Activated CD4-positive, CD25-positive, alpha-beta regulatory T cell treated with anti-CD3 and anti-CD28 coated beads, Interleukin-2, amount 50 U/mL, for 72 hours (primary cell): ENCODE data around the gene DOP1B.
"Not testable (repeated sequence)": the region's sequence is repeated elsewhere in the genome, so short reads cannot be mapped to it uniquely, and the experiment has no call there.

Source experiments
- DNase-seq: peaks from one replicate; pipeline ENCODE4 v3.0.0; 2021

DOP1B gene

DNA sequence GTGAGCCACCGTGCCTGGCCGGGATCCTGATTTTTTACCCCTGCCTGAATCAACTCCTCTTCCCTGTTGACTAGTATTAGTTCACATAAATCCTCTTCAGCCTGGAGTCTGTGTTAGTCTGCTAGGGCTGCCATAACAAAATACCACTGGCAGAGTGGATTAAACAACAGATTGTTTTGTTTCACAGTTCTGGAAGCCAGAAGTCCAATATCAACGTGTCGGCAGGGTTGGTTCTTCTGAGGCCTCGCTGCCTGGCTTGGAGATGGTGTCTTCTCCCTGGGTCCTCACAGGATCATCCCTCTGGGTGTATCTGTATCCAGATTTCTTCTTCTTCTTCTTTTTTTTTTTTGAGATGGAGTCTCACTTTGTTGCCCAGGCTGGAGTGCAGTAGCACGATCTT, 18.2 kb downstream of the DOP1B start:
- DNase-seq, result no peak

DNA sequence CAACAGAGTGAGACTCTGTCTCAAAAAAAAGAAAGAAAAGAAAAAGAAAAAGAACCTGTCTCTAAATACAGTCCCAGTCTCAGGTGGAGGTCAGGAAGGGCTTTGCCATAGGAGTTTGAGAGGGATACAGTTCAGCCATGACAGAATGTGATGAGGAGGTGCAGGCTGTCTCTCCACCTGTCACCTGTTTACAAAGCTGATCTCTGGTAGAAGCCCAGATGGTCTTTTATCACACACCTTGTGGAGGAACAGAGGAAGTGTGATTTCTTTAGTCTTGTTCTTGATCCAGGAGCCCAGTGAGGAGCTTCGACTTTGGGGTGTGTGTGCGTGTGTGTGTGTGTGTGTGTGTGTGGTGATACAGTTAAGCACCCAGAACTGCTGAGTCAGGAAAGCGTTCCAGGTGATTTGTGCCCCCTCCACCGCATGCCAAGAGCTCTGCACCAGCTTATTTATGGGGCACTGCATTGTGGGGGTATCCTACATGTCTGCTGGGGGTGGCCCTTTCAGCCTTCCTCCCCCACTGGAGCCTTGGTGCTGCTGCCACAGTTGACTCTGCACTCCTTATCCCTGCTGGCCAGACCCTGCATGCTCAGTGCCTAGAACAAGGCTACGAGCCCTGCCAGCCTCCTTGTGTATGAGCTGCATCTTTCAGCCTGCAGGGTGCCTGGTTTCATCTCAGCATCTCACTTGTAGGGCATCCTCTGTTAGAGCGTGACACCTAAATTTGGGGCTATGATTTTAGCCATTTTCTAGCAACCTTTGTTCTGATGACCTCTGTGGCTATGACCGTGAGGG, 19.3 kb downstream of the DOP1B start:
- no peak for DNase-seq

DNA sequence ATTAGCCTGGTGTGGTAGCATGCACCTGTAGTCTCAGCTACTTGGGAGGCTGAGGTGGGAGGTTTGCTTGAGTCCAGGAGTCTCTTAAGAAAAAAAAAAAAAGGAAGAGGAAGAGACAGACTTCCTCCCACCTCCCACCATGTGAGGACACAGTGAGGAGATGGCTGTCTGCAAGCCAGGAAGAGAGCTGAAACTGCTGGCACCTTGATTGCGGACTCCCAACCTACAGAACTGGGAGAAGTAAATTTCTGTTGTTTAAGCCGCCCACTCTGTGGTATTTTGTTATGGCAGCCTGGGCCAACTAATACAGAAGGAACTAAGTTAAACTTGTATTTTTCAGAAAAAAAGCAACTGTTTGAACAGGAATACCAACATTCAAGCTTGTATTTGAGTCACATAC, 21.7 kb downstream of the DOP1B start:
- no peak for DNase-seq

DNA sequence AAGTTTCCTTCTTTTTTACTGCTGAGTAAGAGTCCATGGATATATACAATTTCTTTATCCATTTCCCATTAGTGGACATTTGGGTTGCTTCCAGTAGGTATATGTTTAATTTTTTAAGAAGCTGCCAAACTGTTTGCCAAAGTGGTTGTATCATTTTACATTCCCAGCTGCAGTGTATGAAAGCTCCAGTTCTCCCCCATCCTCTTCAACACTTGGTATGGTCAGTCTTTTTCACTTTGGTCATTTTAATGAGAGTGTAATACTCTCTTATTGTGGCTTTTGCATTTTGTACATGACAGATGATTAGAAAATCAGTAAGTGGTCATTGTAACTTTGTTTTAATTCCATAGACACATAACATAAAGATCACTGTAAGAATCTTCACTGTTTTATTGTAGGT, 22.5 kb downstream of the DOP1B start:
- no peak for DNase-seq

DNA sequence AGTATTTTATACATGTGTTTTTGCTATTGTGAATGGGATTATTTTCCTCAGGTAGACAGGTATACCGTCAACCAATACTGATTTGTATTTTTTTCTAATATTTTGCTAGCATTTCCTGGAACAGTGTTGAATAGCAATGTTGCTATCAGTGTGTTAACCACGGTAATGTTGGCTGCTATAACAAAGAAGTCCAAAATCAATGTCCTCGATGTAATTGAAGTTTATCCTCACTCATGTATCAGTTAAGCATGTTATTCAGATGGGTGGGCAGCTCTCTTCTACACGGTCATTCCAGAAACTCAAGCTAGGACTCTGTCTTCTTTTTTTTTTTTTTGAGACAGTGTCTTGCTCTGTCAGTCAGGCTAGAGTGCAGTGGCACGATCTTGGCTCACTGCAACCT, 24.3 kb downstream of the DOP1B start:
- no peak for DNase-seq

DNA sequence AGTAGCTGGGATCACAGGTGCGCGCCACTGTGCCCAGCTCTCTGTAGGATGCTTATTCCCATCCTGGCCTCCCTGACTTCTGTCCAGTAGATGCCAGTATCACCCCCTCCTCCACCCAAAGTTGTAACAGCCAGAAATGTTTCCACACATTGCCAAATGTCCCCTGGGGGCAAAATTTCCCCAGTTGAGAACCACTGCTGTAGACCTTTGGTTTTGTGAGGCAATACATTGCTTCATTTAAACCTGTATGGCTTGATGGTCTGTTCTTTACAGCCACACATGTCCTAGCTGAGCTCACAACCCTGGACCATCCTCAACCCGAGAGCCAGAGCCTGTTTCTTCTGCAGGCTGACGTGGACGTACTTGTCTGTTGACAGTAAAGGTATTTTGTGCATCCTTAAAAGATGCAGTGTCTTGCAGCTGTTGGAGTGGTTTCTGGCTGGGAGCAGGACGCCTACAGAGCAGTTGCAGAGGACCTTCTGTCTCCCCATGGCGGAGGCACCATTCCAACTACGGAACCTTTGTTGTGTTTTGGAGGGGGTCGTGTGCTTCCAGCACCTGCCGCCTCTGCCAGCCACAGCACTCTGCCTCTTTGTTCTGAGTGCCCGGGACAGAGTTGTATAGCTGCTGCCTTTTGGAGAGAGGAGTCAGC, 26.6 kb downstream of the DOP1B start:
- DNase-seq, result no peak

DNA sequence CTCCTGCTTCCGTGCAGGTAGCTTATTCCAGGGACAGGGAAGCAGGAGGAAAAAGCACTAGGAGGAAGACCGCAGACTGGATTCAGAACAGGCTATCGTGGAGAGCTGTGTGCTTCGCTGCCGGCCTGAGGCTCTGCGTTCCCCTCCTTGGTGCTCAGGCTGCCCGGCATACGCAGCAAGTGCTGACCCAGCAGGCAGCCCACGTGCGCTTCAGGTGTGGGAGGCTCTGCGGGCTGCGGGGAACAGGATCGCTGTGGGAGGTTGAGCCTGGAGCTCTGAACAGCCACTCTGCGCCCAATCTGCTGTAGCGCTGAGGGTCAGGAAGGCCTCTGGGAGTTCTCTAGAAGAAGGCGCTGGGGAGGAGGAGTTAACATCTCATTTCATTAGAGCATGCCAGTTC, 27.9 kb downstream of the DOP1B start:
- DNase-seq, result no peak

DNA sequence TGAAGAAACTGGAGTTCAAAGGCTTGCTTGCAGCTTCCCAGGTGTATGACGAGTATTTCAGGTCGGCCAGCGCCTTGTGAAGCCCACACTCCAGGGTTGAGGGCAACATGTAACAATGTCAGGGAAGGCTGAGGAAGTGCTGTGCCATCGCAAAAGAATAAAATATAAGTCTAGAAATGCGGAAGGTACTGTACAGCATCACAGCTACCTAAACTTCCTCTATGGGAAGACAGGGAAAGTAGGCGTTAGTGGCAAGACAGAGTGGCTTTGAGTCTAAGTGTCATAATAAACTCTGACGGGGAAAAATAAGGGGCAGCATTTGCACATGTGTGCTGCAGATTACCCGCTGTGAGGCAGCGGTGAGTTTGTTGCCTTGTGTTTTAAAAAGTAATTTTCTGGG, 28.9 kb downstream of the DOP1B start:
- DNase-seq, result no peak

DNA sequence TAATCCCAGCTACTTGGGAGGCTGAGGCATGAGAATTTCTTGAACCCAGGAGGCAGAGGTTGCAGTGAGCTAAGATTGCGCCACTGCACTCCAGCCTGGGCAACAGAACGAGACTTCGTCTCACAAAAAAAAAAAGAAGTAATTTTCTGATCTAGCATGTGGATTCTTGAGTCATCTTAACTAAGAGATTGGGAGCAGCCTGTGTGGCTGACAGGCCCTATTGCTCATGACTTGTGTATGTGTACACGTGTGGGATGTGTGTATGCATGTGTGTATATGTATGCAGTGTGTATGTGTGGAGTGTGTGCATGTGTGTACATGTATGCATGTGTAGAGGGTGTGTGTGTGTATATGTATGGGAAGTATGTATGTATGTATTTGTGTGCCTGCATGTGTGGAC, 29.5 kb downstream of the DOP1B start:
- DNase-seq, result no peak

DNA sequence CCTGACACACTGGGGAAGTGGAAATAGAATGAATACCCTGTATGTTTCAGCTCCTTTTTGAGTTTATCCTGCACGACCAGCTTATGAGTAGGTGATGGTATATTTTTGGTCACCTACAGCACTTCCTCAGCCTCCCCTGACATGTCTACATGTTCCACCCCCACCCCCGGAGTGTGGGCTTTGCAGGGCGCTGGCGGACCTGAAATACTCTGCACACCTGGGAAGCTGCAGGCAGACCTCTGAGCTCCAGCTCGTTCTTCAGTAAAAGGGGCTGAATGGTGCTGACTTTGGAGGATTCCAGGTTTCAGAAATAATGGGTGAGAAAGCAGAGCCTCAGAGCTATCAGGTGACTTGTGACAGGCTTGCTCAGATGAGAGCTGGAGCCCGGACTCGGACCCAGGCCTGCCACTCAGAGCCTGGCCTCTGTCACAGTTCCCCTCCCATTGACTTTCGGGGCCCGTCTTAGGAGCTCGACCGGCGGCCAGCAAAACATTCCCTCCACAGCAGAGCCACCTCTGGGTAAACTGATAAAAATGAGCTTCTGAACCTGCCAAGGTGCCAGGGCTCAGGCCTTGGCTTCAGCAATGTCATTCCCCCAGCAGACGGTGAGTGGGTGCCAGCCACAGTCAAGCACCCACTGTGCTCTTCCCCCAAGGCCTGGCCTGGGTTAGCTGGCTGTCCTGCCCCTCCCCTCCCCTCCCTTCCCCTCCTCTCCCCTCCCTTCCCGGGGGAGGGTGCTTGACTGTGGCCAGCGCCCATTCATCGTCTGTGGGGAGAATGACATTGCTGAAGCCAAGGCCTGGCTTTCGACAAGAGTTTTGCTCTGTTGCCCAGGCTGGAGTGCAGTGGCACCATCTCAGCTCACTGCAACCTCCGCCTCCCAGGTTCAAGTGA, 30.1 kb downstream of the DOP1B start:
- DNase-seq, result no peak

DNA sequence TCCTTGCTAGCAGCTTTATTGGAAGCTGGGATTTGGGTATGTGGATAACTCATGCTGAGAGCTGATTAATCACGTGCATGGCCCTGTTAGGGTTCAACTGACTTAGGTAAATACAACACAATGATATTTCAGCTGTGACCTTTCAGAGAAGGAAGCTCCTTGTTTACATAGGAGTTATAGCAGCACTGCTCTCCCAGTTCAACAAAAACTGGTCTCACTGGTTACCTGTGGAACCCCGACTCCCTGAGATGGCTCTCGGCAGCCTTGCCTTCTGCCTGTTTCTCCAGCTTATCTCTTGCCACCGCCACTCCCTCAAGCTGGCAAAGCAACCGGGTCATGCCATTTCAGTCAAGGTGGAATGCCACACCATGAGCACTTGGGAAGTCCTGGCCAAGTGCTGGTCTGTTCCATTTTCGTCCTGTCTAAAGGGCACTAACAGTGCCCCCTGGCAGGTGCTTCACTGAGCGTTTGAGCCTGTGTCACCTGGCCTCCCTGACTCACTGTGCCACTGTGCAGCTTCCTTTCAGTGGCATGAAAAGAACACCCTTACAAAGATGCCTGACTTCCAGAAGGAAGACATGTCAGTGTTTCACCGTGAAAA, 31.6 kb downstream of the DOP1B start:
- DNase-seq, result no peak

DNA sequence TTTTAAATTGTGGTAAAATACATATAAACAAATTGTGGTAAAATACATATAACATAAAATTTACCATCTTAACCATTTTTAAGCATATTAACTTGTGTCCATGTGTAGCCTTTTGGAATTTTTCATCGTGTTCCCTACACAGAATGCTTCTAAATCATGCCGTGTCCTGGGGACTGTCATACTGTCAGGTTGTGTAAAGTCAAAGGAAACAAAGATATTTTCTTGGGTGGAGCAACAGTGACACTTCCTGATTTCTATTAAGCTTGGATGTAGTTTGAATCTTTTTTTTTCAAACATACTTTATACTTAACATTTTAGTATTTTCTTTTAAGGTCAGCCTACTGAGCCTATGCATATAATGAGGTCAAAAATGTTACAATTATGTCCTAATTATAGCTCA, 32.3 kb downstream of the DOP1B start:
- no peak for DNase-seq

DNA sequence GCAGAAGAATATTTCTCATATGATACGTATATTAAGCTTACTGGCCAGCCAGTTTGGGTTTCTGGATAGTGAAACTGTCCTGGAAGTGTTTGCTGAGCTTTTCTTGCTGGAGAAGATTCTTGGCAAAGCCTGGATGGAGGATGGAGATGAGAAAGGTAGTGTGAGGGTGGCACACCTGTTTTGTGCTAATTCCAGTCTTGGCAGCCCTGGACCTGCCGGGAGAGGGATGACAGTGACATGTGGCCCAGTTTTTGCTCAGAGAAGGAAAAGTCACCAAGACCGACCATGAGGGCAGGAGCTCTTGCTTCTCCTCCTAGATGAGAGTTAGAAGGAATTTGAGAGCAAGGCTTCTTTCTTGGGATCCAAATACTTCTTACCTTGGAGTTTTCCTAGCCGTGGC, 34.1 kb downstream of the DOP1B start:
- no peak for DNase-seq

DNA sequence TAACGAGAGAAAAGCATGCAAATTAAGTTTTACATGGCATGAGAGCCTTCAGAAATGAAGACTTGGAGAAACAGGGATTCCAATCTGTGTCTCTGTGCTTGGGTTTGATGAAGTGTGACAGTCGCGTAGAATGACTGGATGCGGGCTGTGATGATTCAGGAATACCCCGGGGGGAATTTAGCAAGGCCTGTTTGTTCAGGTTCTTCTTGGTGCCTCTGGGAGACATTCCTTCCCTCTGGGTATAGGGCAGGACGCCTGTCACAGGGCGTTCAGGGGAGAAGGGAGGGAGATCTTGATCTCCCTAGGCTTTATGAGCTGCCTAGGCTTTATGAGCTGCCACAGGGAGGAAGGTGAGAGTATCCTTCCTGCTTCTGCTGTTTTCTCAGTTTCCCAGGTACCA, 36.6 kb downstream of the DOP1B start:
- no peak for DNase-seq

DNA sequence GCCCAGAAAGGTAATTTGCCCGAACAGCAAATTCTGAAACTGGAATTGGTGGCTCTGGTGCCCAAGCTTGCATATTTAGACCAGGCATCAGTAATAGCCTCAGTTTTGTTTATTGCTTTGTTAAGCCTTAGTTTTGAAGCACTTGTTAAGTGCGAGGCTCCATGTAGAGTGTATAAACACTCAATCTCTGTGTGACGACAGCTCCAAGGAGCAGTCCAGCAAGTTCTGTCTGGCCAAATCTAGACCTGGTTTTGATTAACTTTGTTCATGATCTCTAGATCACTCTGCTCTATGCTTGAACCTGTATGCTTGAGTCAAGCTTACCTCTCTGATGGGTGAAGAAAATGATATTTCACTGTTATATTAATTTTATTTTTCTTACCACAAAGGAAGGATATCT, 37.4 kb downstream of the DOP1B start:
- DNase-seq, result no peak

DNA sequence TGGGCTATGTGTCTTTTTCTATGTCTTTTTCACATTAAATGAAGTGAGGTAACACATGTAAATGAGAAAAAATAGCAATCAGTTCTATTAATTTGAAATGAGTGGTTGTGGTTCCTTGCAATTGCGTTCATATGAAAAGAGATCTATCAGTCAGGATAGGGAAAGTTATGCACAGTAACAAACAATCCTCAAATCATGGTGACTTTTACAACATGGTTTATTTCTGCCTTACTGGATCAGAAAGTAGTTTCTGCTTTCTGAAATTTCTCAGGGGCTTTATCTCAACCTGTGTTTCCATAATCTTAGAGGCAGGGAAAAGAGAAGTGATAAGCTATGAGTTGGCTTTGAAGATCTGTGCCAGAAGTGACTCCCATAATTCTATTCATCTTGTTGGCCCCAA, 39.0 kb downstream of the DOP1B start:
- DNase-seq, result no peak

DNA sequence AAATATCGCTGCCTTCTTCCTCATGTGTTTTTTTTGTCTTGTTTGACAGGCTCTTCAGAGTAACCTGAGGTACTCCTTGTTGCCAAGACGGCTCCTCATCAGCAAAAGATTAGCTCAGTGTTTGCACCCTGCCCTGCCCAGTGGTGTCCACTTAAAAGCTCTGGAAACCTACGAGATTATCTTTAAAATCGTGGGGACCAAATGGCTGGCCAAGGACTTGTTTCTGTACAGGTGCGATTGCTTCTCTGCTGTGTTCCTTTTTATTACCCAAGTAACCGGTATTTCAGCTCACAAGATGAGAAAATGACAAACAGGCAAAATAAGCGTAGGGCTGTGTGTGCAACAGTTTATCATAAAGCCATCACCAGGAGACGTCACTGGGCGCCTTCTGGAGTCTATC, 42.4 kb downstream of the DOP1B start:
- DNase-seq, result no peak

DNA sequence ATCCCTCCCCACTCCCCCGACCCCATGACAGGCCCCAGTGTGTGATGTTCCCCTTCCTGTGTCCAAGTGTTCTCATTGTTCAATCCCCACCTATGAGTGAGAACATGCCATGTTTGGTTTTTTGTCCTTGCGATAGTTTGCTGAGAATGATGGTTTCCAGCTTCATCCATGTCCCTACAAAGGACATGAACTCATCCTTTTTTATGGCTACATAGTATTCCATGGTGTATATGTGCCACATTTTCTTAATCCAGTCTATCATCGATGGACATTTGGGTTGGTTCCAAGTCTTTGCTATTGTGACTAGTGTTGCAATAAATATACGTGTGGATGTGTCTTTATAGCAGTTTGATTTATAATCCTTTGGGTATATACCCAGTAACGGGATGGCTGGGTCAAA, 43.0 kb downstream of the DOP1B start:
- not testable (repeated sequence) for DNase-seq

DNA sequence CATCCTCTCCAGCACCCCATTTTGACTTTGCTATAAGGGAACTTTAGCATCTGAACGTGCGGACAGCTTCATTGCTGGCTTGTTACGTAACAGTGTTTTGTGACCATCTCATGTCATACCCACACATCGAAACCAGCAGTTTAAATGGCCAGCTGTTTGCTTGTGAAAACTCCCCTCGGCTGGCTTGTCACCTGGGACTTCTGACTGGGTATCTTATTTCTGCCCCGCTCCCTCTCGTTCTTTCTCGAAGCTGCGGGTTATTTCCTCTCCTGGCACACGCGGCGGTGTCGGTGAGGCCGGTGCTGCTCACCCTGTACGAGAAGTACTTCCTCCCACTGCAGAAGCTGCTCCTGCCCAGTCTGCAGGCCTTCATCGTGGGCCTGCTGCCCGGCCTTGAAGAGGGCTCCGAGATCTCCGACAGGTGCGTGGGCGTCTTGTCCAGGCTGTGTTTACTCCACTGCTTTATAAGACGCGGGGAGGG, 43.5 kb downstream of the DOP1B start:
- DNase-seq, result no peak

DNA sequence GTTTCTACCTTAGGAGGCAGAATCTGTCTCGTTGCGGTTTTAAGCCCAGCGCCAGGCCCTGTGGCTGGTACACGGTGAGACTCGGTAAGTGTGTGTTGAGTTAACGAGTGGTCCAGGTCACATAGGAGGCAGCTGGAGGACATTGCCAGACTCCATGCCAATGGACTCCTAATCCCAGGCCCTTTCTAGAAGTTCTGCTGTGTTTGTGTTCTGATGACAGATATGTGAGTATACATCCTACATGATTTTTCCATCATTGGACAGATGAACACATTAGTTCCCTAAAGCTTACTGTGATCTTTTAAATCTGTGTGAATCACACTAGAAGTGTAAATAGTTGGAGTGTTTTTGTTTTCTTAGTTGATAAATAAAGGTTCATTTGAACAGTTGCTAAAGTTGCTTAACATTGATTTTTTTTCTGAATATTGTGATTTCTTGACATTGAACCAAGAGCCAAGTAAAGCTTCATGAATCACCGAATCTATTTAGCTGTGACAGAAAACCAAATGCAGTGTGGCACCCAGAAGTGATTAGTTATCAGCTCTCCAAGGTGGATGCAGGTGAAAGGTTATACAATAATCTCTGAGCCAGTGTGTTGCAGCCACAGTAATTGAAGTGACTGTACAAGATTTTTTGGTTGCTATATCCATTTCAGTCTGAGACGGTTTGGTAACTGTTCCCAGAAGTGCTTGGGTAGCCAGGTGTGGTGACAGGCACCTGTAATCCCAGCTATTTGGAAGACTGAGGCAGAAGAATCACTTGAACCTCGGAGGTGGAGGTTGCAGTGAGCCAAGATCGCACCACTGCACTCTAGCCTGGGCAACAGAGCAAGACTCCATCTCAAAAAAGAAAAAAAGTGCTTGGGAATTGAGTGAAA, 46.3 kb downstream of the DOP1B start:
- no peak for DNase-seq

DNA sequence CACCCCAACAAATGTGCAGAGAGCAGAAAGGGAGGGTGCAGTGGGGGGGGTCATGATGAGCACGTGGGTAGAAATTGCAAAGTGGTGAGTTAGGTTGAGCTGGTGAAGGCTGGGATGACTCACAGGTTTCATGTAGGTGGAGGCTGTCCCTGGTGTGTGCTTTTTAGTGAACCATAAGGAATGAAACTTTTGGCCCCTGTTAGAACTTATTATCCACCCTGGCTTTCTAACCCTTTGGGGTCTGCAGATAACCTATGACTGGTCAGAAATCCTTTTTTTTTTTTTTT, 46.9 kb downstream of the DOP1B start:
- DNase-seq, result no peak

DNA sequence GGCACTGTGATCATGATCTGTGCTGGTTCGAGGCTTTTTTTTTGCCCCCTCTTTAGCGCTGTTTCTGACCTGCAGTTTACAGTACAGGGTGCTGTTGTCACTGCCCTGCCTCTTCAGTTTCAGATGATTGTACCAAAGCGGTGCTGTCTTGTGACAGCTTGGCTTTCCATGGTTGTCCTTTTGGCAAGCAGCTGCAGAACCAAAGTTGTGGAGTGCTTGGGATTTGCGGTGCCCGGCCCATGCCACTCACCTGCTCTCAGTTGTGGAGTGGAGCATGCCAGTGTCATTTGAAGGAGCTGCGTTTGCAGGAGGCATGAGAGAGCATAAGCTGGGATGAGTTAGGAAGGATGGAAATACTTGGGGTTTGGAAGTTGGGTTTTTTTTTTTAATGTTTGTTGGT, 48.4 kb downstream of the DOP1B start:
- DNase-seq, result no peak

DNA sequence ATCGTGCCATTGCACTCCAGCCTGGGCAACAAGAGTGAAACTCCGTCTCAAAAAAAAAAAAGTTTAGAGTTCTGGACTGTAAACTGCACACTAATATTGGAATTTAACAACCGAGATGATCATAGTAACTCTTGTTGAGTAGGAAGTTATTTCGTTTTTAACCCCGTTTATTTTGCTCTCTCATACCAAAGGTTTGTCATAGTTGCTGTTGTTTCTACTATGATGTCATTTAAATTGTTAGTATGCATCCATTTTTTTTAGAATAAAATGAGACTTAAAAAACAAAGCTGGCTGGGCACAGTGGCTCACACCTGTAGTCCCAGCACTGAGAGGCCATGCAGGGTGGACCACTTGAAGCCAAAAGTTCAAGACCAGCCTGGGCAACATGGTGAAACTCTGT, 49.3 kb downstream of the DOP1B start:
- DNase-seq, result no peak
